CD4-positive, alpha-beta T cell treated with Interleukin-6 for 4 hours (primary cell): ENCODE data around the gene HIPK2.
A peak's percentile ranks its signal among the peaks of the same experiment; 100 is the strongest.

Source experiments
- DNase-seq: peaks from one replicate; pipeline ENCODE4 v3.0.0-alpha.2; 2020; ENCODE audit warnings: mixed read lengths

HIPK2 gene

GRCh38 chr7:139666501-139666900 is 111.3 kb downstream of the HIPK2 start:
- no peak for DNase-seq

GRCh38 chr7:139664434-139664833 is 113.4 kb downstream of the HIPK2 start:
- no peak for DNase-seq

GRCh38 chr7:139663608-139664177 is 114.1 kb downstream of the HIPK2 start:
- no peak for DNase-seq

GRCh38 chr7:139661903-139662302 is 115.9 kb downstream of the HIPK2 start:
- no peak for DNase-seq

- DNase-seq, result no peak
Measured at GRCh38 chr7:139661043-139661440, 116.8 kb downstream of the HIPK2 start.

DNA sequence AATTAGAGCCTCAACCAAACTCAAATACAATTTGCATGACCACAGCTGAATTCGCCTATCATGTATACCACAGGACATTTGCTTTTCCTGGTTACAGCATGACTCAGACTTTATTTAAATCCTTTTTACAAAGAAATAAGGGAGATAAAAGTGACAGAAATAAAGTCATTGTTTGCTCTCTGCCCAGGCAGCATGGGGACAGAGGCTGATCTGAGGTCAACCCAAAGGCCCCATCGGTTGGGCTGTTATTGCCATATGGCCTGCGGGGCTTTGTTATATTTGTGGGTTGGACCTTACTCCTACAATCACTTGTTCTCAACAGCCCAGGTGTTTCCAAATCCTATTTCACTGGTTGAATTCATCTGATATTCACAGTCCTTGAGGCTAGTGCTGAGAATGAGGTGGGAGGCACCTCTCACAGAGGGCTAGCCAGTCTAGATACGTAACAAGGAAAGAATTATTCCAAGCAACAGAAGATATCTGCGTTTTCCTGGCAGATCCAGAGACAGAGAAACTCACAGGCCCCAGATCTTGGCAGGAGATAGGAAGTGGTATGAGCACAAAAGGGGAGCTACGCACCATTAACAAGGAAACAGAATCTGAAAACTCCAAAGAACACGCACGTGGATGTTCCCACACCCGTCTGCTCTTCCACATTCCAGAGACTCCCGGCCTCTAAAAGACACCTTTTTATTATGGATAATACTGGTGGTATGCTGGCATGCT is 117.3 kb downstream of the HIPK2 start:
- DNase-seq, result no peak

DNA sequence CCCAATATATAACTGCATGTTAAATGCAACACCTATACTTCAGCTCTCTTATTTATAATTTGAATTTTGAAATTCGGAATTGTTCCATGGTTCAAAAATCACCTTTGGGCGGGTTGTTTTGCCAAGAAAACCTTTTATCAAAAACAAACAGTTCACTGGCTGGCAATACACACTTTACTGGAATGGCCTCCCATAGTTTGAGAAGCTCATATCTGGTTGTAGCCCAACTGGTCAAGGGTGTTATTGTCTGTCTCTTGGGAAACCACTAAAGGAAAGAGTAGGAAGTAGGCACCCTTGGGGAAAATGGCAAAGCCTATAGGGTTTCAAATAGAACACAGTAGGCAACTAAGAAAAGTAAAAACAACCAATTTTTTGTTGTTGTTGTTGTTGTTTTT is 117.9 kb downstream of the HIPK2 start:
- DNase-seq, result no peak

DNA sequence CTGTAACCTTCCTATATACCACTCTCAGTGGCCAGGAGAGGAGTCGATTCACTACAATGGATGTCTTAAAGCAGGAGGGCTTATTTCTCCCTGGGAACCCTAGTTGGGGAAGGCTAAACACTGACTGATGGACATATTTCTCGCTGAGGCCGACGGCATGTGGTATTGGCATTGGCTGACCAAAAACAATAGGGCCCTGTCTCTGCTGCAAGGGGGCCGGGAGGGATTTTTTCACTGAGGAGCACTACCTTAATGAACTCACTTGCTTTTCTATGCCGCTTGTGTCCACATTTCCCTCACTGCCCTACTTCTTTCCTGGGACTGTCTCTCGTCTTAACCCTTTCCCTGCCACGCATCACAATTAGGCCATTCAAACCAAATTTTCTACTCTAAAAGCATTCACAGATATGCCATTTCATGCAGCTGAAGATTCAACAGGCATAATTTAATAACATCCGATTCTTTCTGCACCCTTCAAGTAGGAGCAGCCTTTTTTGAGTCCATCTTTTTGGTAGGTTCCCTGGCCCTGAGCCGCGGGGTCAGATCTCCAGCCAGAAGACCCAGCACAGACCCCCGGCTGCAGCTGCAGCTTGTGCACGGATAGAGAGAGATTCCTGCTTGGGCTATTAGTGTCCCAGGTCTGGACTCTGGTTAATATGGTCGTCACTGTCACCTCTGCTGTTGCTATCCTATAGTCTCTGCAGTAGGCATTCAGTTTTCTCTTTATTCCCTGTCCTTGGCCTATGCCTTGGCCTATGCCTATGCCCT is 118.7 kb downstream of the HIPK2 start:
- no peak for DNase-seq

GRCh38 chr7:139658296-139658695 is 119.5 kb downstream of the HIPK2 start:
- no peak for DNase-seq

DNA sequence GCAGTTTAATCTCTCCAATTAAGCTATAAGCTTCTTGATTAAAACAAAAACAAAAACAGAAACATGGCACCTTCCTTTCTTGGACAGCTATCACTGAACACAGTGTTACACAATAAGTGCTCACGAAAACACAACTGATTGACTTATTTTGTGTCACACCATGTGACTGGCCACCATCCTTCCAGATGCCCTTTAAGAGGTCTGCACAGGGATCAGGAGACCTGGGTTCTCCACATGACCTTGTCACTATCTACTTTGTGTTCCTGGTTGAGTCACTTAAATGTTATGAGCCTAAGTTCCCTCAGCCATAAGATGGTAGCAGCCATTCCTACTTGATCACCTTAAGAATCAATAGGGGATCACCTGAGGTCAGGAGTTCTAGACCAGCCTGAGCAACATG is 120.1 kb downstream of the HIPK2 start:
- DNase-seq, result no peak

DNA sequence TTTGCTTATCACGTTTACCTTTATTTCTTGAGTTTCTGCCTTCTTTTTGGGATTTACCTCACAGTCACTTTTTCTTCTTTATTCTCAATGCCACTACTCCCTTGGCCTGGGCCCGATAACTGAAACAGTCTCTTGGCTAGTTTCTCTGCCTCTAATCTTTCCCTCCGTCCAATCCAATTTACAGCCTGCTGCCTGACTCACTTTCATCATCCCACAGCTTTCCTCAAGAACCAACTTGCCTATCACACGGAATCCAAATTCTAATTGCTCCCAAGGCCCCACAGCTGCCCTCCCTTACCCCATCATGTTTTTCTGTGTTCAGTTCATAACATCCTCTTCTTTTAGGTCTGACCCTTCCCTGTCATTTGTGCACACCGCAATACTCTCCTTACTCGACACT is 121.4 kb downstream of the HIPK2 start:
- no peak for DNase-seq

DNA sequence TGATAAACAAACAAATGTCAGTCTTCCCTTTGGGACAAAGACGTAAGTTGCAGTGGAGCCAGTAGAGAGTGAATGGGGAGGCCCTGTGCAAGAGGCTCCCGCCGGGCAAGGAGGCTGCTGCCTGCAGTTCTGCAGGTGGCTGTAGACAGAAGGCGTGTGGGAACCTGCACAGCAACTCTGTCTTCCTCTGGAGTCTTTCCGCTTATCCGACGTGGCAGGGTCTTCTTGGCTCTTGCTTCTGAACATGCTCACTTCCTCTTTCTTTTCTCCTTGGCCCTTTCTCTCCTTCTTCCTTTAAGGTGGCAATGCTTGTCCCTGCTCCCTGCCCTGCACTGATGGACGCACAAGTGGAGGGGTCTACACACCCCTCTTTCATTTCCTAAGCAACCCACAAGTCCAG is 122.5 kb downstream of the HIPK2 start:
- no peak for DNase-seq

DNA sequence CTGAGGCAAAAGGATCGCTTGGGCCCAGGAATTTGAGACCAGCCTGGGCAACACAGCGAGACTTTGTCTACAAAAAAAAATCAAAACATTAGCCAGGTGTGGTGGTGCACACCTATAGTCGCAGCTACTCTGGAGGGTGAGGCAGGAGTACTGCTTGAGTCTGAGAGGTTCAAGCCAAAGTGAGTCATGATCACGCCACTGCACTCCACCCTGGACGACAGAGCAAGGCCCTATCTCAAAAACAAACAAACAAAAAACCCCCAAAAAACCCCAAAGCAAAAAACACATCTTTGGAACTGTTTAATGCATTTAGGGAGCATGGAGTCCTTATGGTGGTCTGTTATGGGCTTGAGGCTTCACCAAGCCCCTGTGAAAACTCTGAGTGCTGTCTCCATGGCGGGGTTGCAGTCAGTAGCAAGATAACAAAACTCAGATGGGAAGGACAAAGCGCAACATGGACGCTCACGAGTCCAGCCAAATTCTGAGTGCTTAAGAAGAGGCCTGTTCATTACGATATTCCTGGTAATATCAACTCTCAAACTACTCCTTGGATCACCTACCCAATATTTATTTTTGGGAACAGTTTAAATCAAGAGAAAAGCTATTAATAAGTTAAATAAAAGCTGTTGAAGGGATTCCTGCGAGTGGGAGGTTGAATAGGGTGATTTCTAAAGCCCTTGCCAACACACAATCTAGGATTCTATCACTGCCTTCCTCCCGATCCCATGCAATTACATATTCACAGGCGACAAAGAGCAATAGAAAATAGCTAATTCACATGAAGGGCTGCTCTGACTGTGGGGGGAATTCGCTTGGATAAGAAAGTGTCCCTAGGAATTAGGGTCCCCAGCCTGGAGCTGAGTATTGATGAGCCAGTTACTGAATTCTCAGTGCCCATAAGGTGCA is 123.3 kb downstream of the HIPK2 start:
- no peak for DNase-seq

GRCh38 chr7:139651914-139652313 is 125.9 kb downstream of the HIPK2 start:
- DNase-seq, result no peak

DNA sequence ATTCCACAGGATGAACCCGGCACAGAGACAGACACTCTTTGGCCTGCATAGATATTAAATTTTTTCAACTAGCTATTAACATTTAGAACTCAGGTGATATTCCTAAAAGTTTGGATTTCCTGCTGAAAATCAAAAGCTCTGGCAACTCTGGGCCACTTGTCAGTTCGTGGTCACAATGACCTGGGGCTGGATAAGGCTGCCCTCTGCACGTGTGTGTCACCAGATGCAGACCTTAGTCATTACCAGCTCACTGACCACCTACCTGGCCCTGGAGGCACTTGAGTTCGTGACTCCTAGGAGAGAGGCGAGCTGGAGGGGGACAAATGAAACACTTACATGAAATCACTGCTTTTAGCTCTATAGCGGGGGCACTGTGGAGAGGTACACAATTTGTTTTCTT is 126.5 kb downstream of the HIPK2 start:
- no peak for DNase-seq

- no peak for DNase-seq
Measured at GRCh38 chr7:139650429-139651100, 127.2 kb downstream of the HIPK2 start.

DNA sequence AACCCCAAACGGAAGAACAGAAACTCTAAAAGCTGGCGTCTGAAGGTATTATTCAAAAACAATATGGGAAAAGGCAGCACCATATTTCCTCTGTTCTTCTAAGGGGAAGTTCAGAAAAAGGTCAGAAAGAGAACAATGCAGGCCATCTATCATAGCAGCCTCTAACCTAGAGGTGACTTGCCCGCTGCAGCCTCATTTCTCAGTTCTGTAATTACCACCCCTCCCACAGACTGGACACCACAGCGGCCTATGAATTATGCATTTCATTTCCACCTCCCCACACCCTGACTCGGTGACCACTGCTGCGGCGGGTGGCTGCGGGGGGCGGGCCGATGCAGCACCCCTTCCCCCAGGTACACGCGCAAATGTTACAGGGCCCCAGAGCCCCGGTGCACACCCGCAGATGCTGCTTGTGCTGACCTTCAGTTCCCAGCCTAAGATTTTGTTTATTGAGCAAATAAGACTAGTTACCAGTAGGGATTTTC is 128.8 kb downstream of the HIPK2 start:
- DNase-seq, result no peak

GRCh38 chr7:139648391-139648861 is 129.4 kb downstream of the HIPK2 start:
- no peak for DNase-seq

DNA sequence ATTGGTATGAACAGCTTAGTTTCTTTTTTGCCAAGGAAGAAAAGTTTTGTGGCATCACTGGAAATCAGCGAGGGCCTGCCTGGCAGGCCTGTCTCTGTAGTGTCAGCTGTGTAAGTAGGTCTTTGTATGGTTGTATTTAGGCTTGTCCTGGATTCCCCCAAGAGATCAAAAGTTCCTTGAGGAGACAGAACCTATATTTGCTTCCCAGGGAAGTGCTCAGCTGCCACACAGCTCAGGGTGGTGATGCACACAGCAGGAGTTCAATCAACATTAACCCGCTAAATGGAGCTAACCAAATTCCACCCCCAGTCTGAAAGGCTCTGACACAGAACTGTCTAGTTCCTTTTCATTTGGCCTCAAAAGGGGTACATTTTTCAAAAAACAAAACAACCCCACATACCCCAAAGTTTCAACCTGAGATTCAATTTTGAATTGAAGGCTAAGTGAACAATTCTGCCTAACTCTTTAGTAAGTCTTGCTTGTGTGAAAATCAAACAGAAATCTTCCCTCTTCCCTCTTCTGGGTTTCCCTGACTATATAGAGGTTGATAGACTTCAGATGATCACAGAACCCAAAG is 129.9 kb downstream of the HIPK2 start:
- no peak for DNase-seq

GRCh38 chr7:139647085-139647484 is 130.7 kb downstream of the HIPK2 start:
- DNase-seq, result peak; percentile 14

DNA sequence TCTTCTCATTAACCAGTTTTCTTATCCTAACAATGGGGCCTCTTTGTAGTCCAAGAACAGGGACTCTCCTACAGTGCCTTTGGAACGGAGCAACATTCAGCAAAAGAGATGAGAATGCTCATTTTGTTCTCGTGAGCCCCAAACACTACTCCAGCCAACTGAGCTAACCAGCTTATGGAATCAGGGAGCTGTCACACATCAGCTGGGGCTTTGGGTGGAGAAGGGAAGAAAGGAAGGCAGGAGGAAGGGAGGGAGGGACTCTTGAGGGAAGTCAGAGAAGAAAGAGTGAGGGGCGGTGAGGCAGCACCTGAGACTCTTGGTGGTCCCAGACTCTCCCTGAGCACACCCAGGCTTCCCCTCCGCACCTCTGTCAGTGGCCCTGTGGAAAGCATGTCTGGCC is 131.2 kb downstream of the HIPK2 start:
- DNase-seq, result no peak
